ENCODE measurements around the gene PNPT1.

Gene PNPT1

GRCh38 chr2:55653255-55653654 lies 40.4 kb downstream of the PNPT1 start:
- no peak for TF ChIP-seq CTCF (IDR thresholded peaks at IDR 0.05; ENCODE audit: low read depth, low read length, missing control alignments)
- no peak for DNase-seq (ENCODE audit: low read depth)
- H3K4me3 ChIP-seq (ENCODE audit: low read depth, low read length) = no peak overlapping the region

- TF ChIP-seq CTCF (IDR thresholded peaks at IDR 0.05; ENCODE audit: low read depth, low read length, missing control alignments) = no peak
- no peak for DNase-seq (ENCODE audit: low read depth)
- no peak overlapping the region for H3K4me3 ChIP-seq (ENCODE audit: low read depth, low read length)
These were observed 44.4 kb downstream of the PNPT1 start for GRCh38 chr2:55649211-55649610.

- H3K4me3 ChIP-seq (ENCODE audit: low read depth, low read length) = no peak overlapping the region
- DNase-seq (ENCODE audit: low read depth) = no peak
- TF ChIP-seq CTCF (IDR thresholded peaks at IDR 0.05; ENCODE audit: low read depth, low read length, missing control alignments) = no peak
These were observed 56.8 kb downstream of the PNPT1 start for GRCh38 chr2:55636831-55637230.

GRCh38 chr2:55628931-55629330 lies 64.7 kb downstream of the PNPT1 start:
- no peak for TF ChIP-seq CTCF (IDR thresholded peaks at IDR 0.05; ENCODE audit: low read depth, low read length, missing control alignments)
- DNase-seq (ENCODE audit: low read depth) = no peak

GRCh38 chr2:55627915-55628314 lies 65.7 kb downstream of the PNPT1 start:
- no peak for DNase-seq (ENCODE audit: low read depth)
- H3K4me3 ChIP-seq (ENCODE audit: low read depth, low read length) = no peak overlapping the region
- no peak for TF ChIP-seq CTCF (IDR thresholded peaks at IDR 0.05; ENCODE audit: low read depth, low read length, missing control alignments)

More at GRCh38 chr2:55628931-55629330, 64.7 kb downstream of the PNPT1 start:
- H3K4me3 ChIP-seq (ENCODE audit: low read depth, low read length) = no peak overlapping the region

GRCh38 chr2:55621802-55622201 lies 71.8 kb downstream of the PNPT1 start:
- H3K4me3 ChIP-seq (ENCODE audit: low read depth, low read length) = no peak overlapping the region

More at GRCh38 chr2:55621802-55622201, 71.8 kb downstream of the PNPT1 start:
- DNase-seq (ENCODE audit: low read depth) = no peak
- TF ChIP-seq CTCF (IDR thresholded peaks at IDR 0.05; ENCODE audit: low read depth, low read length, missing control alignments) = no peak
